ENCODE measurements around the gene EXOC2. TPM values are rescaled to one million over a fixed set of nuclear protein-coding genes. Genes with fewer than 3 reads are reported as not detected.

The EXOC2 gene
- total and polyA plus RNA-seq, 2 experiments from 2014 or later, result 28.9 to 29.2 TPM

GRCh38 chr6:451336-451735 lies 241.6 kb downstream of the EXOC2 start:
- no peak for TF ChIP-seq CTCF (IDR thresholded peaks at IDR 0.05; ENCODE audit: low read depth, low read length)
- H3K4me3 ChIP-seq, result no peak overlapping the region
- H3K27me3 ChIP-seq, result no peaks in the 10 kb centered on the region
- H3K9me3 ChIP-seq (ENCODE audit: low read depth), result no peaks in the 10 kb centered on the region
- H3K27ac ChIP-seq, result no peak overlapping the region
- H3K36me3 ChIP-seq, result no peaks in the 10 kb centered on the region
- DNase-seq (ENCODE audit: low read depth in 1 of 2, low spot score in 1 of 2), result no peak
- no peaks in the 10 kb centered on the region for H3K4me1 ChIP-seq (ENCODE audit: low read depth)

- Histone ChIP-seq H3K27ac (no peak overlapping the region), H3K36me3 (no peaks in the 10 kb centered on the region), H3K4me3 (no peak overlapping the region), H3K4me1 (ENCODE audit: low read depth) (no peaks in the 10 kb centered on the region), H3K9me3 (ENCODE audit: low read depth) (no peaks in the 10 kb centered on the region), H3K27me3 (no peaks in the 10 kb centered on the region)
- no peak for TF ChIP-seq CTCF (IDR thresholded peaks at IDR 0.05; ENCODE audit: low read depth, low read length)
- no peak for DNase-seq (ENCODE audit: low read depth in 1 of 2, low spot score in 1 of 2)
Observed at GRCh38 chr6:449486-450419, 243.2 kb downstream of the EXOC2 start.

GRCh38 chr6:449057-449430 lies 243.9 kb downstream of the EXOC2 start:
- no peaks in the 10 kb centered on the region for H3K36me3 ChIP-seq
- no peak for TF ChIP-seq CTCF (IDR thresholded peaks at IDR 0.05; ENCODE audit: low read depth, low read length)
- no peak for DNase-seq (ENCODE audit: low read depth in 1 of 2, low spot score in 1 of 2)
- no peaks in the 10 kb centered on the region for H3K9me3 ChIP-seq (ENCODE audit: low read depth)
- no peaks in the 10 kb centered on the region for H3K4me1 ChIP-seq (ENCODE audit: low read depth)
- H3K27ac ChIP-seq, result no peak overlapping the region
- H3K27me3 ChIP-seq, result no peaks in the 10 kb centered on the region
- no peak overlapping the region for H3K4me3 ChIP-seq

GRCh38 chr6:448296-449056 lies 244.5 kb downstream of the EXOC2 start:
- Histone ChIP-seq H3K36me3 (no peaks in the 10 kb centered on the region), H3K4me1 (ENCODE audit: low read depth) (no peaks in the 10 kb centered on the region), H3K9me3 (ENCODE audit: low read depth) (no peaks in the 10 kb centered on the region), H3K4me3 (no peak overlapping the region), H3K27ac (no peak overlapping the region), H3K27me3 (no peaks in the 10 kb centered on the region)
- TF ChIP-seq CTCF (IDR thresholded peaks at IDR 0.05; ENCODE audit: low read depth, low read length), result no peak
- DNase-seq (ENCODE audit: low read depth in 1 of 2, low spot score in 1 of 2), result no peak

- Histone ChIP-seq H3K9me3 (ENCODE audit: low read depth) (no peaks in the 10 kb centered on the region), H3K4me3 (no peak overlapping the region), H3K27me3 (no peaks in the 10 kb centered on the region), H3K4me1 (ENCODE audit: low read depth) (no peaks in the 10 kb centered on the region), H3K27ac (no peak overlapping the region), H3K36me3 (no peaks in the 10 kb centered on the region)
- no peak for DNase-seq (ENCODE audit: low read depth in 1 of 2, low spot score in 1 of 2)
- no peak for TF ChIP-seq CTCF (IDR thresholded peaks at IDR 0.05; ENCODE audit: low read depth, low read length)
Observed at GRCh38 chr6:447381-448165, 245.4 kb downstream of the EXOC2 start.
